ENCODE measurements around the gene NUDT19. TPM values are rescaled to one million over a fixed set of nuclear protein-coding genes. Genes with fewer than 3 reads are reported as not detected.
"Not testable (repeated sequence)": the region's sequence is repeated elsewhere in the genome, so short reads cannot be mapped to it uniquely, and the experiment has no call there.

NUDT19 gene
- polyA plus RNA-seq, 3 donors = 3.8 to 5.6 (median 4.6) TPM

DNA sequence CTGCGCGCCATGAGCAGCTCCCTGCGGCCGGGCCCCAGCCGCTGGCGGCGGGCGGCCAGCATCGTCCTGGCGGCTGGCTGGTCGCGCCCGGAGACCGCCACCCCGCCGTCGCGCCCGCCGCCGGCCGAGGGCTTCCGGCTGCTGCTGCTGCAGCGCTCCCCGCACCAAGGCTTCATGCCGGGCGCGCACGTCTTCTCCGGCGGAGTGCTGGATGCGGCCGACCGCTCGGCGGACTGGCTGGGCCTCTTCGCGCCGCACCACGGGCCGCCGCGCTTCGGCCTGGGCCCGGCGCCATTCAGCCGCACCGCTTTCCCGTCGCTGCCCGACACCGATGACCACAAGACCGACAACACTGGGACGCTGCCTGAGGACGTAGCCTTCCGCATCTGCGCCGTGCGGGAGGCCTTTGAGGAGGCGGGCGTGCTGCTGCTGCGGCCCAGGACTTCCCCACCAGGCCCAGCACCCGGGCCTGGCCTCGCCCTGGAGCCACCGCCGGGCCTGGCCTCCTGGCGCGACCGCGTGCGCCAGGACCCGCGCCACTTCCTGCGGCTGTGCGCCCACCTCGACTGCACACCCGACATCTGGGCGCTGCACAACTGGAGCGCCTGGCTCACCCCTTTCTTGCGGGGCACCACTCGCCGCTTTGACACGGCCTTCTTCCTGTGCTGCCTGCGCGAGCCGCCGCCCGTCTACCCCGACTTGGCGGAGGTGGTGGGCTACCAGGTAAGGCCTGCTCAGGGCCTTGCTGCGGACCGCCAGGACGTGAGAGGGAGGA, 518 bp downstream of the NUDT19 start:
- Histone ChIP-seq H3K27ac (ENCODE audit: low read depth in 1 of 2, low read length in 2 of 2) (peak overlapping the region; percentile 74 to 75), H2AFZ (ENCODE audit: insufficient read depth, low read depth, low read length, poor library complexity, severe bottlenecking) (peak overlapping the region; percentile 81), H3K79me2 (ENCODE audit: insufficient read depth, low read length) (peaks cover 42% of the 10 kb centered on the region), H3K4me2 (replicated peaks; ENCODE audit: extremely low read depth, low read length, poor library complexity, severe bottlenecking) (peak overlapping the region; percentile 98), H3K27me3 (ENCODE audit: control insufficient read depth in 2 of 2, insufficient read depth in 2 of 2, low read length in 2 of 2) (no peaks in the 10 kb centered on the region), H3K4me1 (ENCODE audit: control insufficient read depth in 1 of 2, insufficient read depth in 2 of 2, low read length in 2 of 2) (peaks cover 61 to 66% of the 10 kb centered on the region in 2 donors), H3K9ac (ENCODE audit: insufficient read depth, low read length, poor library complexity, severe bottlenecking) (peak overlapping the region; percentile 82), H3K4me3 (replicated peaks in 1 of 3; ENCODE audit: low read depth in 2 of 3, low read length in 3 of 3) (peak overlapping the region; percentile 57 to 82 (median 71)), H4K20me1 (ENCODE audit: insufficient read depth, low read length) (peaks cover 39% of the 10 kb centered on the region), H3K9me3 (replicated peaks in 1 of 2; ENCODE audit: control insufficient read depth in 1 of 2, insufficient read depth in 1 of 2, low read length in 2 of 2) (no peaks in the 10 kb centered on the region), H3K36me3 (replicated peaks in 1 of 2; ENCODE audit: control insufficient read depth in 1 of 2, insufficient read depth in 2 of 2, low read length in 2 of 2) (no peaks in the 10 kb centered on the region)
- H3K4me3 Mint-ChIP-seq = peak overlapping the region; percentile 84 to 95
- WGBS (ENCODE audit: insufficient coverage) = 2% methylated on average over 93 of the region's 93 CpGs
- H3K27ac Mint-ChIP-seq = peak overlapping the region; percentile 35 to 93 (median 85)
- intact Hi-C loops (cut with micrococcal nuclease) = loop anchor here in 1 of 2 donors (2.0 to 10.0 kb wide), 2 partner anchors 17 to 683 kb away; partner anchors contain the start of genes ANKRD27, CEBPG and RGS9BP
- H3K36me3 Mint-ChIP-seq = peaks cover 0 to 8% of the 10 kb centered on the region in 2 donors
- peaks cover 0 to 11% (median 2%) of the 10 kb centered on the region in 7 donors for H3K9me3 Mint-ChIP-seq
- peaks cover 0 to 1% (median 0%) of the 10 kb centered on the region in 3 donors for H3K27me3 Mint-ChIP-seq (ENCODE audit: low read depth in 3 of 3)
- peak; percentile 74 to 88 (median 80) for DNase-seq
- H3K4me1 Mint-ChIP-seq = peaks cover 65% of the 10 kb centered on the region
- TF ChIP-seq CTCF (IDR thresholded peaks at IDR 0.05) = no peak

GRCh38 chr19:32692727-32693061, 1.1 kb downstream of the NUDT19 start:
- peaks cover 4 to 13% of the 10 kb centered on the region in 2 donors for H3K36me3 Mint-ChIP-seq
- peaks cover 71% of the 10 kb centered on the region for H3K4me1 Mint-ChIP-seq
- Histone ChIP-seq H3K36me3 (replicated peaks in 1 of 2; ENCODE audit: control insufficient read depth in 1 of 2, insufficient read depth in 2 of 2, low read length in 2 of 2) (peaks cover 0 to 5% of the 10 kb centered on the region in 2 donors), H3K79me2 (ENCODE audit: insufficient read depth, low read length) (peaks cover 48% of the 10 kb centered on the region), H4K20me1 (ENCODE audit: insufficient read depth, low read length) (peaks cover 44% of the 10 kb centered on the region), H3K9me3 (replicated peaks in 1 of 2; ENCODE audit: control insufficient read depth in 1 of 2, insufficient read depth in 1 of 2, low read length in 2 of 2) (no peaks in the 10 kb centered on the region), H3K4me1 (ENCODE audit: control insufficient read depth in 1 of 2, insufficient read depth in 2 of 2, low read length in 2 of 2) (peaks cover 62 to 67% of the 10 kb centered on the region in 2 donors), H3K4me3 (replicated peaks in 1 of 3; ENCODE audit: low read depth in 2 of 3, low read length in 3 of 3) (peak overlapping the region; percentile 57 to 82 (median 71)), H3K9ac (ENCODE audit: insufficient read depth, low read length, poor library complexity, severe bottlenecking) (peak overlapping the region; percentile 82), H3K27me3 (ENCODE audit: control insufficient read depth in 2 of 2, insufficient read depth in 2 of 2, low read length in 2 of 2) (no peaks in the 10 kb centered on the region), H3K27ac (ENCODE audit: low read depth in 1 of 2, low read length in 2 of 2) (peak overlapping the region; percentile 74 to 75), H3K4me2 (replicated peaks; ENCODE audit: extremely low read depth, low read length, poor library complexity, severe bottlenecking) (peak overlapping the region; percentile 98), H2AFZ (ENCODE audit: insufficient read depth, low read depth, low read length, poor library complexity, severe bottlenecking) (peak overlapping the region; percentile 81)
- no peaks in the 10 kb centered on the region for H3K27me3 Mint-ChIP-seq (ENCODE audit: low read depth in 3 of 3)
- peaks cover 0 to 11% (median 2%) of the 10 kb centered on the region in 7 donors for H3K9me3 Mint-ChIP-seq
- peak overlapping the region; percentile 82 to 93 (median 88) for H3K27ac Mint-ChIP-seq
- no peak for DNase-seq
- peak overlapping the region; percentile 83 to 95 for H3K4me3 Mint-ChIP-seq
- TF ChIP-seq CTCF (IDR thresholded peaks at IDR 0.05) = no peak
- WGBS (ENCODE audit: insufficient coverage) = 37% methylated on average over 4 of the region's 7 CpGs
- intact Hi-C loops (cut with micrococcal nuclease) = loop anchor here in 1 of 2 donors (10.0 kb wide), 1 partner anchor 682 kb away; the partner anchor contains the start of gene CEBPG

DNA sequence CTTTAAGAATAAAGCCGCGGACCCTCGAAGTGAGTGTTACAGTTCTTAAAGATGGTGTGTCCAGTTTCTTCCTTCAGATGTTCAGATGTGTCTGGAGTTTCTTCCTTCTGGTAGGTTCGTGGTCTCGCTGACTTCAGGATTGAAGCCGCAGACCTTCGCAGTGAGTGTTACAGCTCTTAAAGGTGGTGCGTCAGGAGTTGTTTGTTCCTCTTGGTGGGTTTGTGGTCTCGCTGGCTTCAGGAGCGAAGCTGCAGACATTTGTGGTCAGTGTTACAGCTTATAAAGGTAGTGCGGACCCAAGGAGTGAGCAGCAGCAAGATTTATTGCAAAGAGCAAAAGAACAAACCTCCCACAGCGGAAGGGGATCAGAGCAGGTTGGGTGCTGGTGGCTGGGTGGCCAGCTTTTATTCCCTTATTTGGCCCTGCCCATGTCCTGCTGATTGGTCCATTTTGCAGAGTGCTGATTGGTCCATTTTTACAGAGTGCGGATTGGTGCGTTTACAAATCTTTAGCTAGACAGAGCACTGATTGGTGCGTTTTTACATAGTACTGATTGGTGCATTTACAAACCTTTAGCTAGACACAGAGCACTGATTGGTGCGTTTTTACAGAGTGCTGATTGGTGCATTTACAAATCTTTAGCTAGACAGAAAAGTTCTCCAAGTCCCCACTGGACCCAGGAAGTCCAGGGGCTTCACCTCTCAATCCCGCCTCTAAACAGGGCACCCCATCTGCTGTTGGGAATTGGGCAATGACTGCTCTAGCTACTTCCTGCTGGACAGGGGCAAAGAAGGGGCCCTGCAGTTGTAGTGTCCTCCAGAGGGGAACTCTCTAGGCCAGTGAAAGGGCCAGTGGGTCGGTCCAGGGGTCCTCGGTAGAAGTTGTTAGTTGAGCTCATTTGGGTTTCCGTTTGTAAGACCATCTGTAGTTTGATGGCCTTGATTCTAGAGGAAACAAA, 1.8 kb downstream of the NUDT19 start:
- Mint-ChIP-seq H3K9me3 (peaks cover 0 to 11% (median 2%) of the 10 kb centered on the region in 7 donors), H3K4me3 (peak overlapping the region; percentile 83 to 95), H3K27ac (peak overlapping the region; percentile 82 to 93 (median 88)), H3K4me1 (peaks cover 73% of the 10 kb centered on the region), H3K36me3 (peaks cover 11 to 21% of the 10 kb centered on the region in 2 donors)
- 51% methylated on average over 11 of the region's 20 CpGs for WGBS (ENCODE audit: insufficient coverage)
- H3K27ac ChIP-seq (ENCODE audit: low read depth in 1 of 2, low read length in 2 of 2) = peak overlapping the region; percentile 74 to 75
- H3K27me3 Mint-ChIP-seq (ENCODE audit: low read depth in 3 of 3); H3K9me3 ChIP-seq (replicated peaks in 1 of 2; ENCODE audit: control insufficient read depth in 1 of 2, insufficient read depth in 1 of 2, low read length in 2 of 2); H3K27me3 ChIP-seq (ENCODE audit: control insufficient read depth in 2 of 2, insufficient read depth in 2 of 2, low read length in 2 of 2): not testable (repeated sequence)
- peak overlapping the region; percentile 82 for H3K9ac ChIP-seq (ENCODE audit: insufficient read depth, low read length, poor library complexity, severe bottlenecking)
- peak overlapping the region; percentile 57 to 82 (median 71) for H3K4me3 ChIP-seq (replicated peaks in 1 of 3; ENCODE audit: low read depth in 2 of 3, low read length in 3 of 3)
- H3K4me2 ChIP-seq (replicated peaks; ENCODE audit: extremely low read depth, low read length, poor library complexity, severe bottlenecking) = peak overlapping the region; percentile 98
- peaks cover under 1 to 12% of the 10 kb centered on the region in 2 donors for H3K36me3 ChIP-seq (replicated peaks in 1 of 2; ENCODE audit: control insufficient read depth in 1 of 2, insufficient read depth in 2 of 2, low read length in 2 of 2)
- intact Hi-C loops (cut with micrococcal nuclease) = loop anchor here in 1 of 2 donors (10.0 kb wide), 1 partner anchor 681 kb away; the partner anchor contains the start of gene CEBPG
- H4K20me1 ChIP-seq (ENCODE audit: insufficient read depth, low read length) = peaks cover 48% of the 10 kb centered on the region
- DNase-seq = peak in 2 of 3 donors; percentile 35 to 57
- peak overlapping the region; percentile 81 for H2AFZ ChIP-seq (ENCODE audit: insufficient read depth, low read depth, low read length, poor library complexity, severe bottlenecking)
- H3K4me1 ChIP-seq (ENCODE audit: control insufficient read depth in 1 of 2, insufficient read depth in 2 of 2, low read length in 2 of 2) = peaks cover 62 to 67% of the 10 kb centered on the region in 2 donors
- peaks cover 54% of the 10 kb centered on the region for H3K79me2 ChIP-seq (ENCODE audit: insufficient read depth, low read length)
